Calu3 (cell line): ENCODE data around the gene STAB1. TPM values are rescaled to one million over a fixed set of nuclear protein-coding genes. Genes with fewer than 3 reads are reported as not detected.

Source experiments
- BruUV-seq: library from RNA; stranded (reverse); fragments of 400-500 nt; replicated peaks from 2 replicates; lab custom pipeline; 2021; lab: Mats Ljungman, UMichigan
- CTCF ChIA-PET: fragments of 300-600 bp; sonication (Branson Sonifier 250); formaldehyde crosslinking; loops from one replicate; lab custom pipeline; 2022; ENCODE audit warnings: antibody characterized with exemption; lab: Charles Lee
- DNase-seq: peaks from one replicate; pipeline ENCODE4 v3.0.0; 2022
- H3K27ac Mint-ChIP-seq: one replicate; pipeline ENCODE4 v1.8.0; 2022; ENCODE audit warnings: mixed read lengths; ENCODE audit not compliant: unreplicated experiment
- H3K27me3 Mint-ChIP-seq: one replicate; pipeline ENCODE4 v1.8.0; 2022; ENCODE audit warnings: mixed read lengths; ENCODE audit not compliant: unreplicated experiment
- H3K36me3 Mint-ChIP-seq: one replicate; pipeline ENCODE4 v1.8.0; 2022; ENCODE audit warnings: mild to moderate bottlenecking, moderate library complexity, mixed read lengths; ENCODE audit not compliant: insufficient read depth, unreplicated experiment
- H3K4me1 Mint-ChIP-seq: one replicate; pipeline ENCODE4 v1.8.0; 2022; ENCODE audit warnings: mild to moderate bottlenecking, low read depth, mixed read lengths; ENCODE audit not compliant: unreplicated experiment
- H3K4me3 Mint-ChIP-seq: one replicate; pipeline ENCODE4 v1.8.0; 2022; ENCODE audit warnings: mild to moderate bottlenecking, low read depth, moderate library complexity, mixed read lengths; ENCODE audit not compliant: unreplicated experiment
- H3K9me3 Mint-ChIP-seq: one replicate; pipeline ENCODE4 v1.8.0; 2022; ENCODE audit warnings: low read depth, mixed read lengths; ENCODE audit not compliant: unreplicated experiment
- CTCF ChIP-seq: fragments of 200-600 bp; IDR thresholded peaks from one replicate; pipeline ENCODE4 v1.8.0; 2022; ENCODE audit warnings: antibody characterized with exemption; ENCODE audit not compliant: unreplicated experiment
- intact Hi-C: fragments of 100-400 bp; cut with micrococcal nuclease; formaldehyde crosslinking; loops from one replicate; pipeline ENCODE4 v1.10.0; 2022; ENCODE audit not compliant: unreplicated experiment
- total RNA-seq: library from RNA; stranded (reverse); gene quantifications from 2 replicates; pipeline ENCODE4 v1.2.3, GENCODE V29; 2022

Gene STAB1
- total RNA-seq, 1 experiment from 2014 or later, result 0.26 TPM

GRCh38 chr3:52533623-52534280 is 38.6 kb downstream of the STAB1 start, which contains the start of gene NT5DC2:
Gene NT5DC2 (minus strand): TSS chr3:52533857. CDS start chr3:52533737, 120 bp downstream.
- Mint-ChIP-seq H3K27me3 (no peaks in the 10 kb centered on the region), H3K27ac (peak within 1 kb of the TSS; percentile 74), H3K9me3 (no peaks in the 10 kb centered on the region), H3K4me1 (peaks cover 16% of the 10 kb centered on the region), H3K36me3 (peaks cover 56% of the 10 kb centered on the region), H3K4me3 (peak within 1 kb of the TSS; percentile 82)
- no TSS peak for BruUV-seq
- CTCF ChIA-PET, result no interaction called here
- TF ChIP-seq CTCF, result no peak
- peak; percentile 84 for DNase-seq
- intact Hi-C loops, result loop anchor here (10.0 kb wide), 1 partner anchor 151 kb away; the partner anchor contains the start of genes GNL3 and PBRM1

- intact Hi-C loops, result loop anchor here (10.0 kb wide), 1 partner anchor 150 kb away; the partner anchor contains the start of genes GNL3 and PBRM1
- no peak for DNase-seq
- CTCF ChIA-PET, result no interaction called here
- no peaks in the 10 kb centered on the region for H3K27me3 Mint-ChIP-seq
- peaks cover 58% of the 10 kb centered on the region for H3K36me3 Mint-ChIP-seq
- TF ChIP-seq CTCF, result no peak
- BruUV-seq, result no TSS peak
- no peaks in the 10 kb centered on the region for H3K9me3 Mint-ChIP-seq
- H3K4me3 Mint-ChIP-seq, result peak overlapping the region; percentile 82
- peak overlapping the region; percentile 63 for H3K27ac Mint-ChIP-seq
- peaks cover 24% of the 10 kb centered on the region for H3K4me1 Mint-ChIP-seq
These were observed 39.4 kb downstream of the STAB1 start for GRCh38 chr3:52534281-52535183.

- Mint-ChIP-seq H3K4me3 (peak overlapping the region; percentile 82), H3K27ac (peak overlapping the region; percentile 42), H3K9me3 (no peaks in the 10 kb centered on the region), H3K36me3 (peaks cover 58% of the 10 kb centered on the region), H3K27me3 (no peaks in the 10 kb centered on the region), H3K4me1 (peaks cover 28% of the 10 kb centered on the region)
- CTCF ChIA-PET, result interaction anchor here (0.5 kb wide), 1 partner anchor 257 kb away, joined by 5 read pairs; no protein-coding TSS in a partner anchor
- BruUV-seq, result no TSS peak
- no peak for DNase-seq
- intact Hi-C loops, result loop anchor here (10.0 kb wide), 1 partner anchor 149 kb away; the partner anchor contains the start of genes GNL3 and PBRM1
- TF ChIP-seq CTCF, result no peak
These were observed 40.4 kb downstream of the STAB1 start for GRCh38 chr3:52535411-52536111.

- intact Hi-C loops, result loop anchor here (10.0 kb wide), 1 partner anchor 149 kb away; the partner anchor contains the start of genes GNL3 and PBRM1
These were observed 40.9 kb downstream of the STAB1 start for GRCh38 chr3:52536112-52536368.

More at GRCh38 chr3:52536112-52536368, 40.9 kb downstream of the STAB1 start:
- Mint-ChIP-seq H3K9me3 (no peaks in the 10 kb centered on the region), H3K4me3 (peak overlapping the region; percentile 74), H3K4me1 (peaks cover 28% of the 10 kb centered on the region), H3K27me3 (no peaks in the 10 kb centered on the region), H3K36me3 (peaks cover 58% of the 10 kb centered on the region), H3K27ac (peak overlapping the region; percentile 42)
- BruUV-seq, result no TSS peak
- TF ChIP-seq CTCF, result no peak
- CTCF ChIA-PET, result interaction anchor here (0.5 kb wide), 1 partner anchor 257 kb away, joined by 5 read pairs; no protein-coding TSS in a partner anchor
- DNase-seq, result no peak
